HepG2 (cell line): ENCODE data around the gene TRAK1. TPM values are rescaled to one million over a fixed set of nuclear protein-coding genes. Genes with fewer than 3 reads are reported as not detected.

Experiments used
- ATAC-seq: fragments of 200-7000 bp; cut with Tn5 transposase; 3 replicates; pipeline ENCODE4 v1.9.1; 2020; ENCODE audit warnings: mild to moderate bottlenecking, moderate library complexity
- BruUV-seq: library from RNA; stranded (reverse); fragments of 400-500 nt; replicated peaks from 2 replicates; lab custom pipeline; 2021; lab: Mats Ljungman, UMichigan
- CTCF ChIA-PET: fragments of 300-600 bp; formaldehyde crosslinking; extraction: SDS; loops from one replicate; lab custom pipeline; 2021; ENCODE audit warnings: low total read pairs, inconsistent platforms, low intra/inter-chr PET ratio; lab: Yijun Ruan, JAX
- POLR2A ChIA-PET: fragments of 350-600 bp; sonication (Branson Sonifier 250); formaldehyde crosslinking; loops from one replicate; lab custom pipeline; 2020; ENCODE audit warnings: antibody characterized with exemption, inconsistent platforms; lab: Yijun Ruan, JAX
- DNase-seq: peaks from one replicate; pipeline ENCODE4 v3.0.0-alpha.2; 2015; ENCODE audit warnings: low spot score
- FAIRE-seq: peaks from 3 replicates; lab custom pipeline; 2011; peaks lifted over from hg19 to GRCh38; lab: Jason Lieb, UNC
- H2AFZ ChIP-seq: one replicate; pipeline ENCODE4 v1.6.1; 2011; ENCODE audit warnings: low read length, inconsistent platforms
- H3K27ac ChIP-seq: fragments of 300-600 bp; 3 replicates; pipeline ENCODE4 v1.8.0; 2011; ENCODE audit warnings: mixed run types, mild to moderate bottlenecking, mixed read lengths, low read length, inconsistent platforms; ENCODE audit not compliant: insufficient read depth; ENCODE audit errors: extremely low read length
- H3K27me3 ChIP-seq, 2 experiments: fragments of 200-600 bp in 1 of 2; 2 replicates in 1 of 2; 3 replicates in 1 of 2; pipeline versions ENCODE4 v1.6.0 to v1.8.0; 2011; ENCODE audit warnings: low read length in 2 of 2, mild to moderate bottlenecking in 2 of 2, moderate library complexity in 2 of 2, inconsistent platforms in 1 of 2; ENCODE audit not compliant: insufficient read depth in 2 of 2, control insufficient read depth in 1 of 2
- H3K36me3 ChIP-seq, 2 experiments: fragments of 200-600 bp in 1 of 2; replicated peaks in 1 of 2; 2 replicates in 1 of 2; 3 replicates in 1 of 2; pipeline versions ENCODE4 v1.5.1 to v1.8.0; 2011; ENCODE audit warnings: low read length in 2 of 2, inconsistent platforms in 1 of 2; ENCODE audit not compliant: insufficient read depth in 2 of 2, control insufficient read depth in 1 of 2
- H3K4me1 ChIP-seq: 2 replicates; pipeline ENCODE4 v1.5.1; 2012; ENCODE audit warnings: low read length, inconsistent platforms; ENCODE audit not compliant: insufficient read depth
- H3K4me2 ChIP-seq: 2 replicates; pipeline ENCODE4 v1.6.0; 2011; ENCODE audit warnings: low read depth, low read length, inconsistent platforms
- H3K4me3 ChIP-seq, 3 experiments: fragments of 200-600 bp in 1 of 3; sonication (generic), shearing (Covaris generic) in 1 of 3; replicated peaks in 1 of 3; 2 replicates each; pipeline ENCODE4 v1.5.1; 2011 to 2016; ENCODE audit warnings: low read length in 3 of 3, inconsistent platforms in 2 of 3, low read depth in 2 of 3, mild to moderate bottlenecking in 2 of 3, control low read depth in 1 of 3, mixed read lengths in 1 of 3; ENCODE audit not compliant: insufficient read depth in 1 of 3
- H3K79me2 ChIP-seq: one replicate; pipeline ENCODE4 v1.6.1; 2011; ENCODE audit warnings: low read length, inconsistent platforms; ENCODE audit not compliant: insufficient read depth
- H3K9ac ChIP-seq: 2 replicates; pipeline ENCODE4 v1.6.0; 2011; ENCODE audit warnings: mild to moderate bottlenecking, low read depth, low read length, inconsistent platforms; ENCODE audit not compliant: insufficient read depth
- H3K9me3 ChIP-seq: 2 replicates; pipeline ENCODE4 v1.5.1; 2012; ENCODE audit warnings: mild to moderate bottlenecking, low read length
- H4K20me1 ChIP-seq: 2 replicates; pipeline ENCODE4 v1.6.0; 2011; ENCODE audit warnings: inconsistent platforms, mild to moderate bottlenecking, low read length, moderate library complexity; ENCODE audit not compliant: insufficient read depth
- AHR ChIP-seq: IDR thresholded peaks from 2 replicates; pipeline ENCODE4 v1.6.1; 2018; ENCODE audit warnings: missing genetic modification reagents, missing compliant biosample characterization
- ARNTL ChIP-seq: sonication (generic); formaldehyde crosslinking; IDR thresholded peaks from 2 replicates; pipeline ENCODE4 v1.4.0; 2020; ENCODE audit warnings: mild to moderate bottlenecking, missing genetic modification reagents
- CCAR2 ChIP-seq: fragments of 200-400 bp; formaldehyde crosslinking; optimal IDR thresholded peaks from 2 replicates; pipeline ENCODE3; 2018; ENCODE audit warnings: low read depth, mild to moderate bottlenecking, low read length, moderate library complexity
- EED ChIP-seq: sonication (generic); formaldehyde crosslinking; IDR thresholded peaks from 2 replicates; pipeline ENCODE4 v1.5.0; 2020; ENCODE audit warnings: mild to moderate bottlenecking, missing genetic modification reagents
- GPBP1L1 ChIP-seq: sonication (generic); formaldehyde crosslinking; IDR thresholded peaks from 2 replicates; pipeline ENCODE4 v1.5.0; 2020; ENCODE audit warnings: mild to moderate bottlenecking, missing genetic modification reagents
- MEIS1 ChIP-seq: sonication (generic); formaldehyde crosslinking; IDR thresholded peaks from 2 replicates; pipeline ENCODE4 v1.9.0; 2021; ENCODE audit warnings: mild to moderate bottlenecking, missing genetic modification reagents, moderate library complexity, borderline replicate concordance
- RBFOX2 ChIP-seq: fragments of 200-400 bp; formaldehyde crosslinking; IDR thresholded peaks from 2 replicates; pipeline ENCODE4 v1.6.1; 2017; ENCODE audit warnings: low read depth, mild to moderate bottlenecking, low read length
- SCMH1 ChIP-seq: sonication (generic); formaldehyde crosslinking; IDR thresholded peaks from 2 replicates; pipeline ENCODE4 v1.9.0; 2021; ENCODE audit warnings: missing genetic modification reagents, mild to moderate bottlenecking, borderline replicate concordance
- ZNF224 ChIP-seq: sonication (generic); formaldehyde crosslinking; IDR thresholded peaks from 2 replicates; pipeline ENCODE4 v1.5.0; 2020; ENCODE audit warnings: mild to moderate bottlenecking, missing genetic modification reagents
- ZNF451 ChIP-seq: sonication (generic); formaldehyde crosslinking; IDR thresholded peaks from 2 replicates; pipeline ENCODE4 v1.5.0; 2020; ENCODE audit warnings: mild to moderate bottlenecking, missing genetic modification reagents
- WGBS: methylation state at CpG from one replicate; pipeline ENCODE4 v1.1.6; 2017; ENCODE audit warnings: low lambda C conversion rate; 5-methylcytosine and 5-hydroxymethylcytosine counted together
- in situ Hi-C: cut with HindIII; loops from 2 replicates; pipeline ENCODE4 v1.10.0; 2017; ENCODE audit warnings: low pct_unique_long_range_greater_than_20kb; ENCODE audit not compliant: extremely low pct_ligation_motif_present
- intact Hi-C: fragments of 100-400 bp; cut with micrococcal nuclease; formaldehyde crosslinking; loops from one replicate; pipeline ENCODE4 v1.10.0; 2022; ENCODE audit not compliant: unreplicated experiment
- polyA plus RNA-seq, 8 experiments: library from polyadenylated mRNA; depleted of rRNA in 3 of 8; stranded (reverse) in 7 of 8; unstranded in 1 of 8; fragments of >200 nt; fragmentation: Illumina TruSeq in 4 of 8; extraction: Trizol in 4 of 8; gene quantifications; 2 replicates each; pipeline versions ENCODE4 v1.2.1 to v1.2.3, GENCODE V29; 2011 to 2016; ENCODE audit warnings: low read depth in 4 of 8, missing spikeins in 1 of 8, mixed read lengths in 1 of 8; ENCODE audit not compliant: insufficient read depth in 1 of 8
- total RNA-seq, 5 experiments: library from RNA; depleted of rRNA; stranded (reverse); fragments of >200 nt; fragmentation: Illumina TruSeq; extraction: Trizol; gene quantifications; 2 replicates each; pipeline ENCODE4 v1.2.3, GENCODE V29; 2016; ENCODE audit warnings: low read depth in 1 of 5
- TF ChIP-seq, protein P1 (sequence below): sonication (generic); formaldehyde crosslinking; IDR thresholded peaks from 2 replicates; pipeline ENCODE4 v1.4.0; 2020; ENCODE audit warnings: missing genetic modification reagents
- TF ChIP-seq, protein P2 (sequence below): sonication (generic); formaldehyde crosslinking; IDR thresholded peaks from 2 replicates; pipeline ENCODE4 v1.4.0; 2020; ENCODE audit warnings: missing genetic modification reagents
- TF ChIP-seq, protein P3 (sequence below): sonication (generic); formaldehyde crosslinking; IDR thresholded peaks from 2 replicates; pipeline ENCODE4 v1.4.0; 2020; ENCODE audit warnings: mild to moderate bottlenecking, missing genetic modification reagents

Gene TRAK1
- total and polyA plus RNA-seq, 2 of the 13 experiments (the other 11 are each of a cell fraction or from before 2014, with no cell fraction given) = 20.5 to 46.6 TPM

DNA sequence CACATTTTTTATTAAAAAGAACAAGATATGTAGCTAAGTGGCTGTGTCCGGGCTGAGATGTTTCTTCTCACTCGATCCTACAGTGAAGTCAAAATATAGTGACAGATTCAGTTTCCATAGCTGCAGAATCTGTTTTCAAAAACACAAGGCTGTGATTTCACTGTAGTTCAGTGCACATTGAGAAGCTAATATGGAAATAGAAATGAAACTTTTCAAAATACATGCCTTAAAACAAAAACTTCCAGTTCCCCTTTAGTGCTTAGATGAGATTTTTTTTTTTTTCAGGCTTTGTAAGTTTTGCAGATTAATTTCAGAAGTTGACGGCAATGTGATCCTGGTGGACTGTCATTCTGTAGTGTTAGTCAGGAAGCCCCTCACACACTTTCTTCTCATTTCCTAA is 23.8 kb upstream of the TRAK1 start:
- ChIA-PET POLR2A (no interaction called here), CTCF (no interaction called here)
- TF ChIP-seq RBFOX2 (no peak), ZNF451 (CRISPR knock-in tag) (no peak), GPBP1L1 (CRISPR knock-in tag) (no peak), CCAR2 (no peak), MEIS1 (CRISPR knock-in tag) (no peak), SCMH1 (CRISPR knock-in tag) (no peak), ZNF224 (CRISPR knock-in tag) (no peak), AHR (no peak), ARNTL (CRISPR knock-in tag) (no peak), EED (CRISPR knock-in tag) (no peak)
- TF ChIP-seq, protein P1, sequence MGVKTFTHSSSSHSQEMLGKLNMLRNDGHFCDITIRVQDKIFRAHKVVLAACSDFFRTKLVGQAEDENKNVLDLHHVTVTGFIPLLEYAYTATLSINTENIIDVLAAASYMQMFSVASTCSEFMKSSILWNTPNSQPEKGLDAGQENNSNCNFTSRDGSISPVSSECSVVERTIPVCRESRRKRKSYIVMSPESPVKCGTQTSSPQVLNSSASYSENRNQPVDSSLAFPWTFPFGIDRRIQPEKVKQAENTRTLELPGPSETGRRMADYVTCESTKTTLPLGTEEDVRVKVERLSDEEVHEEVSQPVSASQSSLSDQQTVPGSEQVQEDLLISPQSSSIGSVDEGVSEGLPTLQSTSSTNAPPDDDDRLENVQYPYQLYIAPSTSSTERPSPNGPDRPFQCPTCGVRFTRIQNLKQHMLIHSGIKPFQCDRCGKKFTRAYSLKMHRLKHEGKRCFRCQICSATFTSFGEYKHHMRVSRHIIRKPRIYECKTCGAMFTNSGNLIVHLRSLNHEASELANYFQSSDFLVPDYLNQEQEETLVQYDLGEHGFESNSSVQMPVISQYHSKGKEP (CRISPR knock-in tag) = no peak
- TF ChIP-seq, protein P2, sequence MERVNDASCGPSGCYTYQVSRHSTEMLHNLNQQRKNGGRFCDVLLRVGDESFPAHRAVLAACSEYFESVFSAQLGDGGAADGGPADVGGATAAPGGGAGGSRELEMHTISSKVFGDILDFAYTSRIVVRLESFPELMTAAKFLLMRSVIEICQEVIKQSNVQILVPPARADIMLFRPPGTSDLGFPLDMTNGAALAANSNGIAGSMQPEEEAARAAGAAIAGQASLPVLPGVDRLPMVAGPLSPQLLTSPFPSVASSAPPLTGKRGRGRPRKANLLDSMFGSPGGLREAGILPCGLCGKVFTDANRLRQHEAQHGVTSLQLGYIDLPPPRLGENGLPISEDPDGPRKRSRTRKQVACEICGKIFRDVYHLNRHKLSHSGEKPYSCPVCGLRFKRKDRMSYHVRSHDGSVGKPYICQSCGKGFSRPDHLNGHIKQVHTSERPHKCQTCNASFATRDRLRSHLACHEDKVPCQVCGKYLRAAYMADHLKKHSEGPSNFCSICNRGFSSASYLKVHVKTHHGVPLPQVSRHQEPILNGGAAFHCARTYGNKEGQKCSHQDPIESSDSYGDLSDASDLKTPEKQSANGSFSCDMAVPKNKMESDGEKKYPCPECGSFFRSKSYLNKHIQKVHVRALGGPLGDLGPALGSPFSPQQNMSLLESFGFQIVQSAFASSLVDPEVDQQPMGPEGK (CRISPR knock-in tag) = no peak
- TF ChIP-seq, protein P3, sequence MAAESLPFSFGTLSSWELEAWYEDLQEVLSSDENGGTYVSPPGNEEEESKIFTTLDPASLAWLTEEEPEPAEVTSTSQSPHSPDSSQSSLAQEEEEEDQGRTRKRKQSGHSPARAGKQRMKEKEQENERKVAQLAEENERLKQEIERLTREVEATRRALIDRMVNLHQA (CRISPR knock-in tag) = no peak
- no peak for FAIRE-seq
- H3K79me2 ChIP-seq = peaks cover 43% of the 10 kb centered on the region
- H3K27ac ChIP-seq = peak overlapping the region; percentile 56
- intact Hi-C loops (loop anchor here (5.0 kb wide), 1 partner anchor 35 kb away; no protein-coding TSS in a partner anchor), in situ Hi-C loops (no loop called here)
- H3K27me3 ChIP-seq = no peaks in the 10 kb centered on the region
- no peaks in the 10 kb centered on the region for H3K9me3 ChIP-seq
- H3K4me2 ChIP-seq = no peak overlapping the region
- H2AFZ ChIP-seq = no peak overlapping the region
- peaks cover 70% of the 10 kb centered on the region for H3K4me1 ChIP-seq
- ATAC-seq = no peak
- WGBS = 94% methylated on average over 3 of the region's 3 CpGs
- DNase-seq = no peak
- H4K20me1 ChIP-seq = no peaks in the 10 kb centered on the region; the same call in 1 of the 2 replicates
- H3K9ac ChIP-seq = no peak overlapping the region
- H3K36me3 ChIP-seq = no peaks in the 10 kb centered on the region; a peak in 2 of 5 replicates
- no TSS peak for BruUV-seq
- no peak overlapping the region for H3K4me3 ChIP-seq
